Measurements from ENCODE around the gene ARHGEF28. TPM values are rescaled to one million over a fixed set of nuclear protein-coding genes. Genes with fewer than 3 reads are reported as not detected.

The ARHGEF28 gene
- total and polyA plus RNA-seq, 2 donors: 2.3 to 16.9 TPM

- H3K36me3 ChIP-seq (ENCODE audit: insufficient read depth): no peaks in the 10 kb centered on the region
- H3K27ac ChIP-seq (ENCODE audit: low read depth): no peak overlapping the region
- no peak for DNase-seq (ENCODE audit: extremely low spot score)
- no peak overlapping the region for H3K4me3 ChIP-seq (ENCODE audit: low read depth, low read length)
- 84% methylated on average over 4 of the region's 4 CpGs for WGBS
- H3K4me1 ChIP-seq (ENCODE audit: insufficient read depth): no peaks in the 10 kb centered on the region
Measured at GRCh38 chr5:73895471-73895870, 269.5 kb downstream of the ARHGEF28 start.

- no peaks in the 10 kb centered on the region for H3K4me1 ChIP-seq (ENCODE audit: insufficient read depth)
- no peak for DNase-seq (ENCODE audit: extremely low spot score)
- no peak overlapping the region for H3K27ac ChIP-seq (ENCODE audit: low read depth)
- 54% methylated on average over 3 of the region's 3 CpGs for WGBS
- H3K36me3 ChIP-seq (ENCODE audit: insufficient read depth): no peaks in the 10 kb centered on the region
- no peak overlapping the region for H3K4me3 ChIP-seq (ENCODE audit: low read depth, low read length)
Measured at GRCh38 chr5:73896097-73896496, 270.1 kb downstream of the ARHGEF28 start.

- H3K36me3 ChIP-seq (ENCODE audit: insufficient read depth): no peaks in the 10 kb centered on the region
- H3K27ac ChIP-seq (ENCODE audit: low read depth): no peak overlapping the region
- WGBS: 91% methylated on average over 12 of the region's 12 CpGs
- no peaks in the 10 kb centered on the region for H3K4me1 ChIP-seq (ENCODE audit: insufficient read depth)
- no peak for DNase-seq (ENCODE audit: extremely low spot score)
- no peak overlapping the region for H3K4me3 ChIP-seq (ENCODE audit: low read depth, low read length)
Measured at GRCh38 chr5:73896668-73897067, 270.7 kb downstream of the ARHGEF28 start.

- H3K36me3 ChIP-seq (ENCODE audit: insufficient read depth): no peaks in the 10 kb centered on the region
- no peak overlapping the region for H3K27ac ChIP-seq (ENCODE audit: low read depth)
- no peak for DNase-seq (ENCODE audit: extremely low spot score)
- WGBS: 81% methylated on average over 5 of the region's 5 CpGs
- no peaks in the 10 kb centered on the region for H3K4me1 ChIP-seq (ENCODE audit: insufficient read depth)
- no peak overlapping the region for H3K4me3 ChIP-seq (ENCODE audit: low read depth, low read length)
Measured at GRCh38 chr5:73897893-73898292, 271.9 kb downstream of the ARHGEF28 start.

GRCh38 chr5:73899055-73899454 is 273.1 kb downstream of the ARHGEF28 start:
- Histone ChIP-seq H3K36me3 (ENCODE audit: insufficient read depth) (no peaks in the 10 kb centered on the region), H3K4me3 (ENCODE audit: low read depth, low read length) (no peak overlapping the region), H3K4me1 (ENCODE audit: insufficient read depth) (no peaks in the 10 kb centered on the region), H3K27ac (ENCODE audit: low read depth) (no peak overlapping the region)
- 62% methylated on average over 9 of the region's 9 CpGs for WGBS
- no peak for DNase-seq (ENCODE audit: extremely low spot score)

- Histone ChIP-seq H3K4me1 (ENCODE audit: insufficient read depth) (no peaks in the 10 kb centered on the region), H3K36me3 (ENCODE audit: insufficient read depth) (no peaks in the 10 kb centered on the region), H3K27ac (ENCODE audit: low read depth) (no peak overlapping the region), H3K4me3 (ENCODE audit: low read depth, low read length) (no peak overlapping the region)
- DNase-seq (ENCODE audit: extremely low spot score): no peak
- 83% methylated on average over 3 of the region's 3 CpGs for WGBS
Measured at GRCh38 chr5:73899916-73900315, 273.9 kb downstream of the ARHGEF28 start.

- WGBS: 76% methylated on average over 7 of the region's 7 CpGs
- Histone ChIP-seq H3K27ac (ENCODE audit: low read depth) (no peak overlapping the region), H3K4me3 (ENCODE audit: low read depth, low read length) (no peak overlapping the region), H3K4me1 (ENCODE audit: insufficient read depth) (no peaks in the 10 kb centered on the region), H3K36me3 (ENCODE audit: insufficient read depth) (no peaks in the 10 kb centered on the region)
- no peak for DNase-seq (ENCODE audit: extremely low spot score)
Measured at GRCh38 chr5:73900566-73900965, 274.6 kb downstream of the ARHGEF28 start.

- no peak for DNase-seq (ENCODE audit: extremely low spot score)
- Histone ChIP-seq H3K36me3 (ENCODE audit: insufficient read depth) (no peaks in the 10 kb centered on the region), H3K4me1 (ENCODE audit: insufficient read depth) (no peaks in the 10 kb centered on the region), H3K4me3 (ENCODE audit: low read depth, low read length) (no peak overlapping the region), H3K27ac (ENCODE audit: low read depth) (no peak overlapping the region)
- 45% methylated on average over 13 of the region's 13 CpGs for WGBS
Measured at GRCh38 chr5:73901043-73901442, 275.0 kb downstream of the ARHGEF28 start.

- H3K27ac ChIP-seq (ENCODE audit: low read depth): no peak overlapping the region
- no peak for DNase-seq (ENCODE audit: extremely low spot score)
Measured at GRCh38 chr5:73901455-73901854, 275.5 kb downstream of the ARHGEF28 start.

GRCh38 chr5:73902327-73903051 is 276.5 kb downstream of the ARHGEF28 start:
- Histone ChIP-seq H3K36me3 (ENCODE audit: insufficient read depth) (no peaks in the 10 kb centered on the region), H3K4me1 (ENCODE audit: insufficient read depth) (no peaks in the 10 kb centered on the region), H3K27ac (ENCODE audit: low read depth) (no peak overlapping the region), H3K4me3 (ENCODE audit: low read depth, low read length) (no peak overlapping the region)
- 26% methylated on average over 10 of the region's 10 CpGs for WGBS
- DNase-seq (ENCODE audit: extremely low spot score): peak; percentile 37

More at GRCh38 chr5:73901455-73901854, 275.5 kb downstream of the ARHGEF28 start:
- no peaks in the 10 kb centered on the region for H3K36me3 ChIP-seq (ENCODE audit: insufficient read depth)
- no peaks in the 10 kb centered on the region for H3K4me1 ChIP-seq (ENCODE audit: insufficient read depth)
- H3K4me3 ChIP-seq (ENCODE audit: low read depth, low read length): no peak overlapping the region
- 44% methylated on average over 4 of the region's 4 CpGs for WGBS

- H3K36me3 ChIP-seq (ENCODE audit: insufficient read depth): no peaks in the 10 kb centered on the region
- no peak for DNase-seq (ENCODE audit: extremely low spot score)
- no peak overlapping the region for H3K4me3 ChIP-seq (ENCODE audit: low read depth, low read length)
- no peaks in the 10 kb centered on the region for H3K4me1 ChIP-seq (ENCODE audit: insufficient read depth)
- 95% methylated on average over 9 of the region's 9 CpGs for WGBS
- H3K27ac ChIP-seq (ENCODE audit: low read depth): no peak overlapping the region
Measured at GRCh38 chr5:73903169-73903568, 277.2 kb downstream of the ARHGEF28 start.

- Histone ChIP-seq H3K4me1 (ENCODE audit: insufficient read depth) (no peaks in the 10 kb centered on the region), H3K27ac (ENCODE audit: low read depth) (no peak overlapping the region), H3K4me3 (ENCODE audit: low read depth, low read length) (no peak overlapping the region), H3K36me3 (ENCODE audit: insufficient read depth) (peaks cover 2% of the 10 kb centered on the region)
- no peak for DNase-seq (ENCODE audit: extremely low spot score)
- 75% methylated on average over 3 of the region's 3 CpGs for WGBS
Measured at GRCh38 chr5:73906277-73906676, 280.3 kb downstream of the ARHGEF28 start.

- no peaks in the 10 kb centered on the region for H3K4me1 ChIP-seq (ENCODE audit: insufficient read depth)
- H3K4me3 ChIP-seq (ENCODE audit: low read depth, low read length): no peak overlapping the region
- H3K27ac ChIP-seq (ENCODE audit: low read depth): no peak overlapping the region
- peaks cover 2% of the 10 kb centered on the region for H3K36me3 ChIP-seq (ENCODE audit: insufficient read depth)
- 96% methylated on average over 3 of the region's 3 CpGs for WGBS
- DNase-seq (ENCODE audit: extremely low spot score): no peak
Measured at GRCh38 chr5:73907164-73907563, 281.2 kb downstream of the ARHGEF28 start.

- no peak for DNase-seq (ENCODE audit: extremely low spot score)
- Histone ChIP-seq H3K27ac (ENCODE audit: low read depth) (no peak overlapping the region), H3K4me1 (ENCODE audit: insufficient read depth) (no peaks in the 10 kb centered on the region), H3K4me3 (ENCODE audit: low read depth, low read length) (no peak overlapping the region), H3K36me3 (ENCODE audit: insufficient read depth) (peaks cover 2% of the 10 kb centered on the region)
- whole genome bisulfite sequencing: 48% methylated on average over 2 of the region's 2 CpGs
Measured at GRCh38 chr5:73908395-73908794, 282.4 kb downstream of the ARHGEF28 start.

All from urinary bladder (tissue), 4 donors.